Lower leg skin (tissue), 3 donors: ENCODE results near the gene AKT3.

Experiments used
- POLR2A ChIP-seq, 2 donors: fragments of 450-650 bp; IDR thresholded peaks; one replicate each; pipeline ENCODE4 v1.6.1; 2016 to 2017; ENCODE audit warnings: antibody characterized with exemption in 2 of 2, mild to moderate bottlenecking in 1 of 2, moderate library complexity in 1 of 2
- TF ChIP-seq, protein P1 (sequence below), 3 donors: fragments of 450-650 bp; IDR thresholded peaks; one replicate each; pipeline ENCODE4 v1.5.1; 2016; ENCODE audit warnings: antibody characterized with exemption in 3 of 3, mild to moderate bottlenecking in 3 of 3, moderate library complexity in 2 of 3

GRCh38 chr1:243850202-243850451 is at the start of gene AKT3:
- TF ChIP-seq, protein P1, sequence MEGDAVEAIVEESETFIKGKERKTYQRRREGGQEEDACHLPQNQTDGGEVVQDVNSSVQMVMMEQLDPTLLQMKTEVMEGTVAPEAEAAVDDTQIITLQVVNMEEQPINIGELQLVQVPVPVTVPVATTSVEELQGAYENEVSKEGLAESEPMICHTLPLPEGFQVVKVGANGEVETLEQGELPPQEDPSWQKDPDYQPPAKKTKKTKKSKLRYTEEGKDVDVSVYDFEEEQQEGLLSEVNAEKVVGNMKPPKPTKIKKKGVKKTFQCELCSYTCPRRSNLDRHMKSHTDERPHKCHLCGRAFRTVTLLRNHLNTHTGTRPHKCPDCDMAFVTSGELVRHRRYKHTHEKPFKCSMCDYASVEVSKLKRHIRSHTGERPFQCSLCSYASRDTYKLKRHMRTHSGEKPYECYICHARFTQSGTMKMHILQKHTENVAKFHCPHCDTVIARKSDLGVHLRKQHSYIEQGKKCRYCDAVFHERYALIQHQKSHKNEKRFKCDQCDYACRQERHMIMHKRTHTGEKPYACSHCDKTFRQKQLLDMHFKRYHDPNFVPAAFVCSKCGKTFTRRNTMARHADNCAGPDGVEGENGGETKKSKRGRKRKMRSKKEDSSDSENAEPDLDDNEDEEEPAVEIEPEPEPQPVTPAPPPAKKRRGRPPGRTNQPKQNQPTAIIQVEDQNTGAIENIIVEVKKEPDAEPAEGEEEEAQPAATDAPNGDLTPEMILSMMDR (IDR thresholded peaks at IDR 0.05), result no peak
- TF ChIP-seq POLR2A (IDR thresholded peaks at IDR 0.05), result no peak
